Mammary epithelial cell (primary cell): ENCODE results near the gene DCAF4.

Experiments
- EZH2 ChIP-seq: IDR thresholded peaks from 2 replicates; pipeline ENCODE4 v1.6.1; 2012; ENCODE audit warnings: low read length, inconsistent platforms, borderline replicate concordance
- TF ChIP-seq, protein P1 (sequence below), 2 donors: IDR thresholded peaks in 1 of 2; conservative IDR thresholded peaks in 1 of 2; 2 replicates each; pipeline ENCODE4 v1.5.1; 2011 to 2012; ENCODE audit warnings: inconsistent platforms in 2 of 2, low read length in 2 of 2, mild to moderate bottlenecking in 2 of 2, control low read depth in 1 of 2, low read depth in 1 of 2; ENCODE audit not compliant: insufficient read depth in 1 of 2; ENCODE audit errors: extremely low read depth in 1 of 2

GRCh38 chr14:72892879-72893635, 33.2 kb upstream of the DCAF4 start:
- no peak for TF ChIP-seq EZH2
- TF ChIP-seq, protein P1, sequence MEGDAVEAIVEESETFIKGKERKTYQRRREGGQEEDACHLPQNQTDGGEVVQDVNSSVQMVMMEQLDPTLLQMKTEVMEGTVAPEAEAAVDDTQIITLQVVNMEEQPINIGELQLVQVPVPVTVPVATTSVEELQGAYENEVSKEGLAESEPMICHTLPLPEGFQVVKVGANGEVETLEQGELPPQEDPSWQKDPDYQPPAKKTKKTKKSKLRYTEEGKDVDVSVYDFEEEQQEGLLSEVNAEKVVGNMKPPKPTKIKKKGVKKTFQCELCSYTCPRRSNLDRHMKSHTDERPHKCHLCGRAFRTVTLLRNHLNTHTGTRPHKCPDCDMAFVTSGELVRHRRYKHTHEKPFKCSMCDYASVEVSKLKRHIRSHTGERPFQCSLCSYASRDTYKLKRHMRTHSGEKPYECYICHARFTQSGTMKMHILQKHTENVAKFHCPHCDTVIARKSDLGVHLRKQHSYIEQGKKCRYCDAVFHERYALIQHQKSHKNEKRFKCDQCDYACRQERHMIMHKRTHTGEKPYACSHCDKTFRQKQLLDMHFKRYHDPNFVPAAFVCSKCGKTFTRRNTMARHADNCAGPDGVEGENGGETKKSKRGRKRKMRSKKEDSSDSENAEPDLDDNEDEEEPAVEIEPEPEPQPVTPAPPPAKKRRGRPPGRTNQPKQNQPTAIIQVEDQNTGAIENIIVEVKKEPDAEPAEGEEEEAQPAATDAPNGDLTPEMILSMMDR (conservative IDR thresholded peaks at IDR 0.05 in 1 of 2, IDR thresholded peaks at IDR 0.05 in 1 of 2; ENCODE audit: extremely low read depth in 1 of 2, insufficient read depth in 1 of 2, low read depth in 1 of 2, low read length in 2 of 2): no peak
